SJCRH30 (cell line): ENCODE data around the gene RIC8B. TPM values are rescaled to one million over a fixed set of nuclear protein-coding genes. Genes with fewer than 3 reads are reported as not detected.

Source experiments
- DNase-seq, 2 experiments: peaks; one replicate each; pipeline ENCODE4 v3.0.0-alpha.2; 2015 to 2020
- H3K27ac ChIP-seq: fragments of 250-450 bp; sonication (Bioruptor Pico); 2 replicates; pipeline ENCODE4 v1.5.1; 2020; ENCODE audit warnings: mild to moderate bottlenecking, moderate library complexity
- H3K27me3 ChIP-seq: fragments of 250-450 bp; sonication (Bioruptor Pico); 2 replicates; pipeline ENCODE4 v1.5.1; 2020; ENCODE audit warnings: mild to moderate bottlenecking, moderate library complexity
- H3K36me3 ChIP-seq: fragments of 250-450 bp; sonication (Bioruptor Pico); 2 replicates; pipeline ENCODE4 v1.5.1; 2020; ENCODE audit warnings: mild to moderate bottlenecking, moderate library complexity
- H3K4me1 ChIP-seq: fragments of 250-450 bp; sonication (Bioruptor Pico); 2 replicates; pipeline ENCODE4 v1.5.1; 2020; ENCODE audit warnings: mild to moderate bottlenecking, moderate library complexity
- H3K4me3 ChIP-seq: fragments of 250-450 bp; sonication (Bioruptor Pico); 2 replicates; pipeline ENCODE4 v1.5.1; 2020; ENCODE audit warnings: mild to moderate bottlenecking, moderate library complexity
- H3K9me3 ChIP-seq: fragments of 250-450 bp; sonication (Bioruptor Pico); replicated peaks from 2 replicates; pipeline ENCODE4 v1.5.1; 2020; ENCODE audit warnings: mild to moderate bottlenecking, moderate library complexity
- total RNA-seq: library from RNA; depleted of rRNA; stranded (reverse); fragments of >200 nt; shearing (Covaris generic); gene quantifications from 2 replicates; pipeline ENCODE4 v1.2.3, GENCODE V29; 2014; rRNA removed

Gene RIC8B
- total RNA-seq, 1 experiment from 2014 or later = 14.9 TPM

DNA sequence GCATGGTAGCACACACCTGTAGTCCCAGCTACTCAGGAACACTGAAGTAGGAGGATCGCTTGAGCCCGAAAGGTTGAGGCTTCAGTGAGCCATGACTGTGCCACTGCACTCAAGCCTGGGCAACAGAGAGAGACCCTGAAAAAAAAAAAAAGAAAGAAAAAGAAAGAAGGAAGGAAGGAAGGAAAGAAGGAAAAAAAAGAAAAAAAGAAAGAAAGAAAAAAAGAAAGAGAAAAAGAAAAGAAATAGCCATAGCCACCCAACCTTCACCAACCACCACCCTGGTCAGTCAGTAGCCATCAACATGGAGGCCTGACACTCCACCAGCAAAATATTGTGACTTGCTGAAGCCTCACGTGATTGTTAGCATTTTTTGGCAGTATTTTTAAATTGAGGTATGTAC, 159.8 kb downstream of the RIC8B start:
- H3K27me3 ChIP-seq = no peaks in the 10 kb centered on the region
- no peaks in the 10 kb centered on the region for H3K9me3 ChIP-seq
- H3K27ac ChIP-seq = no peak overlapping the region
- no peak overlapping the region for H3K4me3 ChIP-seq
- H3K4me1 ChIP-seq = no peaks in the 10 kb centered on the region
- no peak for DNase-seq
- H3K36me3 ChIP-seq = no peaks in the 10 kb centered on the region

Other genes starting within 250 kb of the RIC8B start
- gene RFX4, start 191.7 kb upstream of the RIC8B start, total RNA-seq = 0.40 and 0.56 TPM in 2 replicates
- gene TMEM263, start 181.2 kb downstream of the RIC8B start, total RNA-seq = 39.2 and 41.1 TPM in 2 replicates
- 14.9 and 18.1 TPM in 2 replicates for gene MTERF2, start 212.5 kb downstream of the RIC8B start, total RNA-seq